Stomach smooth muscle (tissue), 2 donors: ENCODE measurements around the gene DNAAF1.
A peak's percentile ranks its signal among the peaks of the same experiment; 100 is the strongest.

Source experiments
- H3K27ac ChIP-seq: one replicate; pipeline ENCODE4 v1.7.0; 2013; ENCODE audit warnings: mild to moderate bottlenecking, low read length, inconsistent platforms
- H3K27me3 ChIP-seq, 2 donors: one replicate each; pipeline ENCODE4 v1.7.0; 2013; ENCODE audit warnings: low read length in 2 of 2; ENCODE audit not compliant: insufficient read depth in 2 of 2, control insufficient read depth in 1 of 2
- H3K36me3 ChIP-seq, 2 donors: one replicate each; pipeline ENCODE4 v1.7.0; 2013; ENCODE audit warnings: low read length in 2 of 2; ENCODE audit not compliant: control insufficient read depth in 2 of 2, insufficient read depth in 2 of 2
- H3K4me1 ChIP-seq: one replicate; pipeline ENCODE4 v1.7.0; 2013; ENCODE audit warnings: low read length; ENCODE audit not compliant: control insufficient read depth, insufficient read depth
- H3K4me3 ChIP-seq, 2 donors: one replicate each; pipeline ENCODE4 v1.7.0; 2013; ENCODE audit warnings: low read length in 2 of 2
- H3K9ac ChIP-seq, 2 donors: one replicate each; pipeline ENCODE4 v1.7.0; 2013; ENCODE audit warnings: low read length in 2 of 2, mild to moderate bottlenecking in 1 of 2
- H3K9me3 ChIP-seq, 2 donors: one replicate each; pipeline ENCODE4 v1.7.0; 2013; ENCODE audit warnings: low read length in 2 of 2; ENCODE audit not compliant: control insufficient read depth in 2 of 2
- donor health status: healthy.
- donor health status: Pancreatic carcinoma.

DNAAF1 gene

DNA sequence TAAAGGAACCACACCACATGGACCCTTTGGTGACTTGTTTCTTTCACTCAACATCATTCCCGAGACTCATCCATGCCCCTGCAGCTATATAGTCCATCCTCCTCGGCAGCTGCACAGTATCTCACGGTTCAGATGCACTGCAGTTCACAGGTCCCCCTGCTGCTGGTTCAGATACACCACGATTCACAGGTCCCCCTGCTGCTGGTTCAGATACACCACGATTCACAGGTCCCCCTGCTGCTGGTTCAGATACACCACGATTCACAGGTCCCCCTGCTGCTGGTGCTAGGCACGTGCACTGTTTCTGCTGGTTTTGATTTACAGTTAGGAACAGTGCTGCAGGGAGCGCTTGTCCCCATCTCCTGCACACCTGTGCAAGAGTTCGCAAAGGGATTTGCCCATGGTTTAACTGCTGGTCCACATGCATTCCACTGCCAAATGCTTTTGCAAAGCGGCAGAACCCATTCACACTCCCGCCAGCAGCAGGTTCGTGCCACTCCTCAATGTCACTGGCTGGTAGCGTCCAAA is 3.9 kb upstream of the DNAAF1 start:
- Histone ChIP-seq H3K27ac (no peak overlapping the region), H3K4me3 (no peak overlapping the region), H3K36me3 (no peaks in the 10 kb centered on the region), H3K9ac (no peak overlapping the region), H3K4me1 (peaks cover 8% of the 10 kb centered on the region), H3K27me3 (no peaks in the 10 kb centered on the region), H3K9me3 (no peaks in the 10 kb centered on the region)

- Histone ChIP-seq H3K36me3 (no peaks in the 10 kb centered on the region), H3K4me1 (peaks cover 8% of the 10 kb centered on the region), H3K9me3 (no peaks in the 10 kb centered on the region), H3K4me3 (no peak overlapping the region), H3K27ac (no peak overlapping the region), H3K27me3 (no peaks in the 10 kb centered on the region), H3K9ac (no peak overlapping the region)
Observed at GRCh38 chr16:84143081-84143480, 2.0 kb upstream of the DNAAF1 start.

DNA sequence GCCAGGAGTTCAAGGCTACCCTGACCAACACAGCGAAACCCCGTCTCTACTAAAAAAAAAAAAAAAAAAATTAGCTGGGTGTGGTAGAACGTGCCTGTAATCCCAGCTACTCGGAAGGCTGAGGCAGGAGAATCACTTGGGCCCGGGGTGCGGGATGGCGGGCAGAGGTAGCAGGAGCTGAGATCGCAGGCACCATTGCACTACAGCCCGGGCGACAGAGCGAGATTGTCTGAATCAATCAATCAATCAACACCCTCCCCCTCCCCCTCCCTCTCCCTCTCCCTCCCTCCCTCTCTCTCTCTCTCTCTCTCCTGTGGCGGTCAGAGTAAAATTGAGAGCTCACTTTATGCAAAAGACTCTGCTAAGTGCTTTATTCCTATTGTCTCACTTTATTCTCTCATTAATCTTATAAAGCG is 1.3 kb upstream of the DNAAF1 start:
- Histone ChIP-seq H3K27me3 (no peaks in the 10 kb centered on the region), H3K9ac (peak overlapping the region; percentile 52 to 71), H3K9me3 (no peaks in the 10 kb centered on the region), H3K36me3 (no peaks in the 10 kb centered on the region), H3K27ac (no peak overlapping the region), H3K4me3 (peak overlapping the region; percentile 66 to 89), H3K4me1 (peaks cover 8% of the 10 kb centered on the region)

- Histone ChIP-seq H3K27ac (no peak overlapping the region), H3K4me1 (peaks cover 8% of the 10 kb centered on the region), H3K9me3 (no peaks in the 10 kb centered on the region), H3K4me3 (peak overlapping the region; percentile 66 to 89), H3K27me3 (no peaks in the 10 kb centered on the region), H3K36me3 (no peaks in the 10 kb centered on the region), H3K9ac (peak overlapping the region; percentile 52 to 71)
Observed at GRCh38 chr16:84144209-84144858, 774 bp upstream of the DNAAF1 start.

DNA sequence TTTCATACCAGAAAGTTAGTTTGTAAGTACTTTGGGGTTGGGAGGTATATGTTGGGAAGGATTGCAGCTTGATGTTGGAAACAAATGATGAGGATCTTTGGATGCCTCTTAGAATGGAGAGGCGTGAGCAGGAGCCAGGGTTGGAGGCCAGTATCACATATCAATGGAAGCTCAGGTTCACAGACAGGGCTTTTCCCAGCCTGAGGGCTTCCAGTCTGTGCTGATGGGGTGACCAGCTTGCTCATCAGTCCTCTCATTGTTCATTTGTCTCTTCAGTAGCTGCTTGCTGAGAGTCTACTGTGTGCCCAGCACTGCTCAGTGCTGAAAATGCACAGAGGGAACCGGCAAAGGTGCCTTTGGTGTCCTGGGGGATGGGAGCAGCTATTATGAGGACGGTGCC is 5.8 kb downstream of the DNAAF1 start:
- Histone ChIP-seq H3K36me3 (no peaks in the 10 kb centered on the region), H3K4me1 (no peaks in the 10 kb centered on the region), H3K4me3 (no peak overlapping the region), H3K9me3 (no peaks in the 10 kb centered on the region), H3K27ac (no peak overlapping the region), H3K27me3 (no peaks in the 10 kb centered on the region), H3K9ac (no peak overlapping the region)

DNA sequence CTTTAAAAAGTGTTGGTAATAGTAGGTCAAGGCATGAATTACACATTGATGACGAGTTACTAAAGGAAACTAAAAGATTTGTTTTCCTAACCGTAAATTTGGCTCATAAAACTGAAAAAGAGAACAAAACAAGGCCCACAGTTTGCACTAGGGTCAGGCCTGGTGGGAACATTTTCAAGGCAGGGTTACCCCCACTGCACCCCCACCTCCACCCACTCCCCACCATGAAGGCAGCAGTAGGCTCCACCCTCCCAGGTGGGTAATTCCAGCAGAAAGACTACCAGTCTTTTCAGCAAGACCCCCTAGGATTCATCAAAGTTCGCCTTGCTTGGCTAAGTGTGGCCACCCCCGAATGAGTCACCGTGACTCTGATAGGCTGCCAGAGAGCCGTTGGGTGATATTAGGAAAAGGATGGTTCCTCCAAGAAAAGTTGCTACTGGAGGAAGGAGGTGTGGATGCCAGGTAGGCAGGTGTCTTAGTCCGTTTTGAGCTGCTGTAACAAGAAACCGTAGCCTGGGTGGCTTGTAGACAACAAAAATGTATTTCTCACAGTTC is 8.6 kb downstream of the DNAAF1 start:
- Histone ChIP-seq H3K4me1 (no peaks in the 10 kb centered on the region), H3K4me3 (no peak overlapping the region), H3K36me3 (no peaks in the 10 kb centered on the region), H3K27ac (no peak overlapping the region), H3K9me3 (no peaks in the 10 kb centered on the region), H3K9ac (no peak overlapping the region), H3K27me3 (peaks cover 3 to 4% of the 10 kb centered on the region in 2 donors)

DNA sequence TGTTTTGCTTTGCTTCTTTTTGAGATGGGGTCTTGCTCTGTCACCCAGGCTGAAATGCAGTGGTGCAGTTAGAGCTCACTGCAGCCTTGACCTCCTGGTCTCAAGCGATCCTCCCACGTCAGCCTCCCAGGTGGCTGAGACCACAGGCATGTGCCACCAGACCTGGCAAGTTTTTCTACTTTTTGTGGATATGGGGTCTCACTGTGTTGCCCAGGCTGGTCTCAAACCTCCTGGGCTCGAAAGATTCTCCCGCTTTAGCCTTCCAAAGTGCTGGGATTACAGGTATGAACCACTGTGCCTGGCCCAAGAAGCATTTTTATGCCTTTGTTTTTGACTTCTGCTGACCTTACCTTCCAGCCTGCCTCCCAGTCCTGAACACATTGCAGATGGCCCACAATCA is 10.1 kb downstream of the DNAAF1 start:
- Histone ChIP-seq H3K27ac (no peak overlapping the region), H3K9ac (no peak overlapping the region), H3K9me3 (no peaks in the 10 kb centered on the region), H3K36me3 (no peaks in the 10 kb centered on the region), H3K27me3 (peaks cover 3 to 6% of the 10 kb centered on the region in 2 donors), H3K4me3 (no peak overlapping the region), H3K4me1 (no peaks in the 10 kb centered on the region)

- peaks cover 3 to 6% of the 10 kb centered on the region in 2 donors for H3K27me3 ChIP-seq
- no peak overlapping the region for H3K4me3 ChIP-seq
- H3K4me1 ChIP-seq, result no peaks in the 10 kb centered on the region
- H3K9me3 ChIP-seq, result no peaks in the 10 kb centered on the region
- no peak overlapping the region for H3K9ac ChIP-seq
- H3K27ac ChIP-seq, result no peak overlapping the region
- H3K36me3 ChIP-seq, result no peaks in the 10 kb centered on the region
Observed at GRCh38 chr16:84155771-84156170, 10.7 kb downstream of the DNAAF1 start.

- Histone ChIP-seq H3K36me3 (no peaks in the 10 kb centered on the region), H3K27me3 (peaks cover 3 to 11% of the 10 kb centered on the region in 2 donors), H3K27ac (no peak overlapping the region), H3K4me1 (no peaks in the 10 kb centered on the region), H3K9ac (no peak overlapping the region), H3K9me3 (no peaks in the 10 kb centered on the region), H3K4me3 (no peak overlapping the region)
Observed at GRCh38 chr16:84156342-84156784, 11.3 kb downstream of the DNAAF1 start.

DNA sequence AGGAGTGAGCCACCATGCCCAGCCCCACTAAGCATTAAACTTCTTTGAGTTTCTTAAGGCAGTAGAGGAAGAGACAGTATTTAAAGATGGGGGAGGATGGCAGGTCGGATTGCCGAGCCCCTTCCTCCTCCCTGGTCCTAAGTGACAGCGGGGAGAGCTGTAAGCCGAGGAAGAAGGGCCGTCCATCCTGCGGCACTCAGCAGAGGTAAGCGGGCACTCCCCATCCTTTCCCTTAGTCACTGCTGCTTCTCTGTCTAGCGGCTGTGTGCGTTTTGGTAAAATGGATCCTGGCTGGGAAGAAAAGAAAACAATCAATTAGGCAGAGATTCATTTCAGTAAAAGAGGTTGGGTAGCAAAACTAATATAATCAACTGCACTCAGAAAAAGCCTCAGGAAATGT is 13.9 kb downstream of the DNAAF1 start:
- Histone ChIP-seq H3K9ac (no peak overlapping the region), H3K27ac (no peak overlapping the region), H3K4me1 (no peaks in the 10 kb centered on the region), H3K4me3 (no peak overlapping the region), H3K9me3 (no peaks in the 10 kb centered on the region), H3K27me3 (peaks cover 5 to 11% of the 10 kb centered on the region in 2 donors), H3K36me3 (no peaks in the 10 kb centered on the region)

GRCh38 chr16:84159800-84160199 is 14.7 kb downstream of the DNAAF1 start:
- no peaks in the 10 kb centered on the region for H3K4me1 ChIP-seq
- H3K27me3 ChIP-seq, result peaks cover 12 to 13% of the 10 kb centered on the region in 2 donors
- H3K4me3 ChIP-seq, result no peak overlapping the region
- no peaks in the 10 kb centered on the region for H3K9me3 ChIP-seq
- no peak overlapping the region for H3K27ac ChIP-seq
- no peaks in the 10 kb centered on the region for H3K36me3 ChIP-seq
- H3K9ac ChIP-seq, result no peak overlapping the region
